GM21619 (cell line): Measurements from ENCODE around the gene POLDIP3.
"Not testable (repeated sequence)": the region's sequence is repeated elsewhere in the genome, so short reads cannot be mapped to it uniquely, and the experiment has no call there.

Experiments
- ATAC-seq: cut with Tn5 transposase; IDR thresholded peaks from one replicate; pipeline ENCODE4 v1.9.1; 2021; ENCODE audit not compliant: unreplicated experiment

POLDIP3 gene

GRCh38 chr22:42620084-42620483, 5.4 kb upstream of the POLDIP3 start:
- no peak for ATAC-seq

- ATAC-seq, result no peak
Observed at GRCh38 chr22:42619261-42620063, 4.8 kb upstream of the POLDIP3 start.

- ATAC-seq, result no peak
Observed at GRCh38 chr22:42617155-42617983, 2.7 kb upstream of the POLDIP3 start.

- ATAC-seq, result not testable (repeated sequence)
Observed at GRCh38 chr22:42615860-42616175, 1.1 kb upstream of the POLDIP3 start.

- ATAC-seq, result peak; percentile 41
Observed at GRCh38 chr22:42615092-42615859, 593 bp upstream of the POLDIP3 start.

GRCh38 chr22:42613872-42614301, 796 bp downstream of the POLDIP3 start:
- no peak for ATAC-seq

- ATAC-seq, result no peak
Observed at GRCh38 chr22:42612336-42612735, 2.3 kb downstream of the POLDIP3 start.

- ATAC-seq, result no peak
Observed at GRCh38 chr22:42611051-42611450, 3.6 kb downstream of the POLDIP3 start.

- no peak for ATAC-seq
Observed at GRCh38 chr22:42610186-42610585, 4.5 kb downstream of the POLDIP3 start.

- ATAC-seq, result no peak
Observed at GRCh38 chr22:42608823-42609361, 5.8 kb downstream of the POLDIP3 start.

- ATAC-seq, result no peak
Observed at GRCh38 chr22:42608136-42608822, 6.4 kb downstream of the POLDIP3 start.

GRCh38 chr22:42607641-42608040, 7.0 kb downstream of the POLDIP3 start:
- not testable (repeated sequence) for ATAC-seq

- no peak for ATAC-seq
Observed at GRCh38 chr22:42604403-42604802, 10.3 kb downstream of the POLDIP3 start.

GRCh38 chr22:42603427-42603826, 11.3 kb downstream of the POLDIP3 start:
- ATAC-seq, result no peak

- no peak for ATAC-seq
Observed at GRCh38 chr22:42602470-42602869, 12.2 kb downstream of the POLDIP3 start.

- no peak for ATAC-seq
Observed at GRCh38 chr22:42601879-42602465, 12.7 kb downstream of the POLDIP3 start.

GRCh38 chr22:42596863-42597530, 17.7 kb downstream of the POLDIP3 start:
- no peak for ATAC-seq

- ATAC-seq, result no peak
Observed at GRCh38 chr22:42596336-42596735, 18.3 kb downstream of the POLDIP3 start.

- ATAC-seq, result no peak
Observed at GRCh38 chr22:42595434-42595833, 19.2 kb downstream of the POLDIP3 start.

- no peak for ATAC-seq
Observed at GRCh38 chr22:42591987-42592386, 22.7 kb downstream of the POLDIP3 start.
